ENCODE data around the gene LARGE1. TPM values are rescaled to one million over a fixed set of nuclear protein-coding genes. Genes with fewer than 3 reads are reported as not detected.

LARGE1 gene
- total and polyA plus RNA-seq, 2 experiments from 2014 or later = 21.2 to 23.6 TPM

DNA sequence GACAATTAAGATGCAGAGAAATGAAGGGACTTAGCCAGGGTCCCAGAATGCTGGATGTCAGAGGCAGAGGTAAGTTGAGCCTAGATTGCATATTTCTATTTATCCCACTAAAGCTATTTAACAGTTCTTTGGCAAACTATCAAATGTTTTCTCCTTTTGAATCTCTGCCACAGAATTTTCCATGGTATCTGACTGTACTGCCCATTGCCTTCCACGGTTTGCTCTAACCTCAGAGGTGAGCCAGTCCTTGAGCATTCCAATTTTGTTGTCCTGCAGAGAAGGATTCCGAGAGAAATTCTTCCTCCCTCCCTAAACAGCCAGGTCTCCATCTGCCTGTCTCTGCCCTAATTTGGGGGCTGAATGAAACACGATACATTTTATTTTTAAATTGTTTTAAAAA lies 493.8 kb downstream of the LARGE1 start:
- 48% methylated on average over 3 of the region's 3 CpGs for WGBS (ENCODE audit: low lambda C conversion rate, missing lambda C conversion rate)
- H3K4me2 ChIP-seq = no peak overlapping the region

GRCh38 chr22:33421859-33422258 lies 498.4 kb downstream of the LARGE1 start:
- Histone ChIP-seq H3K4me1 (ENCODE audit: insufficient read depth) (no peaks in the 10 kb centered on the region), H4K20me1 (ENCODE audit: insufficient read depth, poor library complexity, severe bottlenecking) (no peaks in the 10 kb centered on the region), H3K79me2 (no peaks in the 10 kb centered on the region), H3K4me3 (no peak overlapping the region), H2AFZ (no peak overlapping the region), H3K27ac (no peak overlapping the region), H3K9me3 (ENCODE audit: low read depth) (no peaks in the 10 kb centered on the region), H3K36me3 (replicated peaks; ENCODE audit: insufficient read depth, low read depth) (no peaks in the 10 kb centered on the region), H3K27me3 (no peaks in the 10 kb centered on the region), H3K4me2 (no peak overlapping the region), H3K9me2 (replicated peaks; ENCODE audit: insufficient read depth) (no peaks in the 10 kb centered on the region)
- TF ChIP-seq EZH2phosphoT487 (IDR thresholded peaks at IDR 0.05; ENCODE audit: low read depth, severe bottlenecking, unreplicated experiment) (no peak), EZH2 (IDR thresholded peaks at IDR 0.05; ENCODE audit: borderline replicate concordance) (no peak)
- 86% methylated on average over 3 of the region's 3 CpGs for WGBS (ENCODE audit: low lambda C conversion rate, missing lambda C conversion rate)
- no peak for DNase-seq (ENCODE audit: low spot score)

More for the DNA sequence above, 493.8 kb downstream of the LARGE1 start:
- Histone ChIP-seq H3K27me3 (no peaks in the 10 kb centered on the region), H2AFZ (no peak overlapping the region), H4K20me1 (ENCODE audit: insufficient read depth, poor library complexity, severe bottlenecking) (no peaks in the 10 kb centered on the region), H3K9me3 (ENCODE audit: low read depth) (no peaks in the 10 kb centered on the region), H3K27ac (no peak overlapping the region), H3K4me1 (ENCODE audit: insufficient read depth) (no peaks in the 10 kb centered on the region), H3K4me3 (no peak overlapping the region), H3K79me2 (no peaks in the 10 kb centered on the region), H3K9me2 (replicated peaks; ENCODE audit: insufficient read depth) (no peaks in the 10 kb centered on the region), H3K36me3 (replicated peaks; ENCODE audit: insufficient read depth, low read depth) (no peaks in the 10 kb centered on the region)
- TF ChIP-seq EZH2phosphoT487 (IDR thresholded peaks at IDR 0.05; ENCODE audit: low read depth, severe bottlenecking, unreplicated experiment) (no peak), CTCF (IDR thresholded peaks at IDR 0.05; ENCODE audit: poor library complexity) (no peak), EZH2 (IDR thresholded peaks at IDR 0.05; ENCODE audit: borderline replicate concordance) (no peak)
- no peak for DNase-seq (ENCODE audit: low spot score)

- H3K4me2 ChIP-seq = no peak overlapping the region
- DNase-seq (ENCODE audit: low spot score) = no peak
- H3K4me3 ChIP-seq = no peak overlapping the region
- no peaks in the 10 kb centered on the region for H3K79me2 ChIP-seq
- no peaks in the 10 kb centered on the region for H3K36me3 ChIP-seq (replicated peaks; ENCODE audit: insufficient read depth, low read depth)
- no peaks in the 10 kb centered on the region for H4K20me1 ChIP-seq (ENCODE audit: insufficient read depth, poor library complexity, severe bottlenecking)
- no peak overlapping the region for H2AFZ ChIP-seq
- TF ChIP-seq EZH2 (IDR thresholded peaks at IDR 0.05; ENCODE audit: borderline replicate concordance) = no peak
- 91% methylated on average over 5 of the region's 5 CpGs for WGBS (ENCODE audit: low lambda C conversion rate, missing lambda C conversion rate)
- H3K9me2 ChIP-seq (replicated peaks; ENCODE audit: insufficient read depth) = no peaks in the 10 kb centered on the region
- no peaks in the 10 kb centered on the region for H3K27me3 ChIP-seq
- no peaks in the 10 kb centered on the region for H3K9me3 ChIP-seq (ENCODE audit: low read depth)
- H3K27ac ChIP-seq = no peak overlapping the region
- H3K4me1 ChIP-seq (ENCODE audit: insufficient read depth) = no peaks in the 10 kb centered on the region
These were observed 501.8 kb downstream of the LARGE1 start for GRCh38 chr22:33418484-33418883.

DNA sequence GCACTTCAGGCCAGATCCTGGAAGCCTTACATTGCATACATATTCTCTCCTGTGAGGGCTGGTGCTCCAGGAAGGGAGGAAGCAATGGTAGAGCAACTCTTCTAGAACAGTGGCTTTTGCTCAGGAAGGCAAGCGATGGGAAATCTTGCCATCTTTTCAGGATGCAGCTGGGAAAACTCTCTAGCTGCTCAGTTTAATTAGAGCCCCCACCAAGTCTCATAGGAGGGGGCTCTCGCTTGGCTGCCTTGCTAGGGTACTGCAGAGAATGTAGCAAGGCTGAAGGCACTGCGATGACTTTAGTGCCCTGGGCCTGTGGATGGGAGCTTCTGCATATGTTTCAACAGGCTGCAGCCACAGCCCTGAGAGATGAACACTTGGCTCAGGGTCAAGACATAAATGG lies 504.9 kb downstream of the LARGE1 start:
- H3K79me2 ChIP-seq = no peaks in the 10 kb centered on the region
- no peak overlapping the region for H2AFZ ChIP-seq
- DNase-seq (ENCODE audit: low spot score) = no peak
- no peaks in the 10 kb centered on the region for H4K20me1 ChIP-seq (ENCODE audit: insufficient read depth, poor library complexity, severe bottlenecking)
- TF ChIP-seq EZH2phosphoT487 (IDR thresholded peaks at IDR 0.05; ENCODE audit: low read depth, severe bottlenecking, unreplicated experiment) (no peak), EZH2 (IDR thresholded peaks at IDR 0.05; ENCODE audit: borderline replicate concordance) (no peak), CTCF (IDR thresholded peaks at IDR 0.05; ENCODE audit: poor library complexity) (no peak)
- H3K9me3 ChIP-seq (ENCODE audit: low read depth) = no peaks in the 10 kb centered on the region
- H3K27me3 ChIP-seq = no peaks in the 10 kb centered on the region
- no peak overlapping the region for H3K4me3 ChIP-seq
- H3K27ac ChIP-seq = no peak overlapping the region
- no peak overlapping the region for H3K4me2 ChIP-seq
- 91% methylated on average over 3 of the region's 3 CpGs for WGBS (ENCODE audit: low lambda C conversion rate, missing lambda C conversion rate)
- no peaks in the 10 kb centered on the region for H3K36me3 ChIP-seq (replicated peaks; ENCODE audit: insufficient read depth, low read depth)
- no peaks in the 10 kb centered on the region for H3K4me1 ChIP-seq (ENCODE audit: insufficient read depth)
- no peaks in the 10 kb centered on the region for H3K9me2 ChIP-seq (replicated peaks; ENCODE audit: insufficient read depth)

Measured in hepatocyte (in vitro differentiated cells).